GM12892 (cell line): ENCODE data around the gene BNIP3.
"Not testable (repeated sequence)": the region's sequence is repeated elsewhere in the genome, so short reads cannot be mapped to it uniquely, and the experiment has no call there.

Experiments used
- DNase-seq: peaks from one replicate; pipeline ENCODE4 v3.0.0; 2011; ENCODE audit not compliant: insufficient read length
- FAIRE-seq: peaks from 2 replicates; lab custom pipeline; 2011; peaks lifted over from hg19 to GRCh38; lab: Jason Lieb, UNC
- POLR2A ChIP-seq: IDR thresholded peaks from 2 replicates; pipeline ENCODE4 v1.6.1; 2011; ENCODE audit warnings: low read depth, low read length, control low read depth
- POLR2AphosphoS5 ChIP-seq: IDR thresholded peaks from 2 replicates; pipeline ENCODE4 v1.6.1; 2011; ENCODE audit warnings: low read depth, low read length, control low read depth
- TAF1 ChIP-seq: IDR thresholded peaks from 2 replicates; pipeline ENCODE4 v1.6.1; 2011; ENCODE audit warnings: low read depth, mild to moderate bottlenecking, control low read depth, low read length, borderline replicate concordance

The BNIP3 gene

GRCh38 chr10:131998845-131999681 lies 17.3 kb upstream of the BNIP3 start:
- TF ChIP-seq POLR2A (no peak), POLR2AphosphoS5 (no peak), TAF1 (no peak)
- no peak for FAIRE-seq
- DNase-seq: no peak

- TF ChIP-seq POLR2AphosphoS5: no peak
- no peak for FAIRE-seq
- DNase-seq: no peak
Observed at GRCh38 chr10:131998050-131998844, 16.5 kb upstream of the BNIP3 start.

- TF ChIP-seq POLR2AphosphoS5 (no peak), POLR2A (no peak), TAF1 (no peak)
- FAIRE-seq (no peak), DNase-seq (no peak)
Observed at GRCh38 chr10:131997366-131998049, 15.8 kb upstream of the BNIP3 start.

- TF ChIP-seq POLR2A: no peak
- no peak for TF ChIP-seq TAF1
- no peak for TF ChIP-seq POLR2AphosphoS5
- DNase-seq: no peak
- no peak for FAIRE-seq
Observed at GRCh38 chr10:131996466-131997365, 15.0 kb upstream of the BNIP3 start.

- TF ChIP-seq TAF1 (no peak), POLR2A (no peak), POLR2AphosphoS5 (no peak)
- DNase-seq: no peak
- no peak for FAIRE-seq
Observed at GRCh38 chr10:131994435-131994834, 12.7 kb upstream of the BNIP3 start.

- DNase-seq: no peak
- FAIRE-seq: no peak
- no peak for TF ChIP-seq TAF1
- TF ChIP-seq POLR2A: no peak
- no peak for TF ChIP-seq POLR2AphosphoS5
Observed at GRCh38 chr10:131993275-131993674, 11.6 kb upstream of the BNIP3 start.

- DNase-seq: no peak
- FAIRE-seq: no peak
- TF ChIP-seq POLR2AphosphoS5: no peak
- TF ChIP-seq POLR2A: no peak
- no peak for TF ChIP-seq TAF1
Observed at GRCh38 chr10:131991726-131992125, 10.0 kb upstream of the BNIP3 start.

- FAIRE-seq, DNase-seq: not testable (repeated sequence)
Observed at GRCh38 chr10:131987786-131988185, 6.1 kb upstream of the BNIP3 start.

GRCh38 chr10:131987301-131987700 lies 5.6 kb upstream of the BNIP3 start:
- DNase-seq, FAIRE-seq: not testable (repeated sequence)

- not testable (repeated sequence) for DNase-seq, FAIRE-seq
Observed at GRCh38 chr10:131986851-131987250, 5.1 kb upstream of the BNIP3 start.

GRCh38 chr10:131983780-131984179 lies 2.1 kb upstream of the BNIP3 start:
- no peak for TF ChIP-seq POLR2A
- TF ChIP-seq POLR2AphosphoS5: no peak
- TF ChIP-seq TAF1: no peak
- no peak for FAIRE-seq
- DNase-seq: no peak

GRCh38 chr10:131982796-131983195 lies 1.1 kb upstream of the BNIP3 start:
- no peak for FAIRE-seq
- DNase-seq: no peak
- TF ChIP-seq POLR2A: no peak
- no peak for TF ChIP-seq POLR2AphosphoS5
- TF ChIP-seq TAF1: no peak
